ENCODE results near the gene ROM1.

GRCh38 chr11:62656796-62657429 lies 43.9 kb downstream of the ROM1 start:
- TF ChIP-seq CTCF (conservative IDR thresholded peaks at IDR 0.05; ENCODE audit: low read depth, low read length) (no peak), EZH2 (IDR thresholded peaks at IDR 0.05; ENCODE audit: low read length, unreplicated experiment) (no peak)
